HepG2 (cell line): Measurements from ENCODE around the gene RPL41. TPM values are rescaled to one million over a fixed set of nuclear protein-coding genes. Genes with fewer than 3 reads are reported as not detected.

ENCODE experiments used
- ADNP ChIP-seq: sonication (generic); formaldehyde crosslinking; IDR thresholded peaks from 2 replicates; pipeline ENCODE4 v1.4.0; 2020; ENCODE audit warnings: missing genetic modification reagents
- AGO1 ChIP-seq: fragments of 200-400 bp; formaldehyde crosslinking; IDR thresholded peaks from 2 replicates; pipeline ENCODE4 v1.6.1; 2017; ENCODE audit warnings: mild to moderate bottlenecking, low read depth, low read length, moderate library complexity; ENCODE audit not compliant: poor library complexity, severe bottlenecking
- CC2D1A ChIP-seq: sonication (generic); formaldehyde crosslinking; IDR thresholded peaks from 2 replicates; pipeline ENCODE4 v1.8.1; 2023; ENCODE audit warnings: mild to moderate bottlenecking, missing genetic modification reagents
- CENPX ChIP-seq: sonication (generic); formaldehyde crosslinking; IDR thresholded peaks from 2 replicates; pipeline ENCODE4 v1.9.0; 2021; ENCODE audit warnings: mild to moderate bottlenecking, missing genetic modification reagents, moderate library complexity
- CHD2 ChIP-seq: IDR thresholded peaks from 2 replicates; pipeline ENCODE4 v1.6.1; 2011; ENCODE audit warnings: low read depth, low read length, improper control_type of control experiment
- GTF2F1 ChIP-seq: fragments of 150-350 bp; IDR thresholded peaks from 2 replicates; pipeline ENCODE4 v1.6.1; 2014; ENCODE audit warnings: low read length
- HDAC1 ChIP-seq: sonication (generic); formaldehyde crosslinking; IDR thresholded peaks from 2 replicates; pipeline ENCODE4 v1.5.1; 2020; ENCODE audit warnings: mild to moderate bottlenecking, missing genetic modification reagents
- HDAC6 ChIP-seq: fragments of 200-600 bp; sonication (generic); IDR thresholded peaks from 2 replicates; pipeline ENCODE4 v1.7.0; 2017; ENCODE audit warnings: mild to moderate bottlenecking, antibody characterized with exemption, low read length, low read depth
- MED1 ChIP-seq: sonication (generic); formaldehyde crosslinking; IDR thresholded peaks from 2 replicates; pipeline ENCODE4 v1.4.0; 2020; ENCODE audit warnings: missing genetic modification reagents
- NFATC3 ChIP-seq: sonication (generic); formaldehyde crosslinking; IDR thresholded peaks from 2 replicates; pipeline ENCODE4 v1.5.1; 2020; ENCODE audit warnings: mild to moderate bottlenecking, missing genetic modification reagents
- ONECUT2 ChIP-seq: sonication (generic); formaldehyde crosslinking; IDR thresholded peaks from 2 replicates; pipeline ENCODE4 v1.4.0; 2020; ENCODE audit warnings: missing genetic modification reagents
- PITX1 ChIP-seq: sonication (generic); formaldehyde crosslinking; IDR thresholded peaks from 2 replicates; pipeline ENCODE4 v1.5.1; 2020; ENCODE audit warnings: mild to moderate bottlenecking, missing genetic modification reagents
- PRPF4 ChIP-seq: fragments of 200-400 bp; formaldehyde crosslinking; IDR thresholded peaks from 2 replicates; pipeline ENCODE4 v1.6.1; 2016; ENCODE audit warnings: low read length, low read depth; ENCODE audit not compliant: poor library complexity, severe bottlenecking
- RBM39 ChIP-seq: fragments of 200-400 bp; formaldehyde crosslinking; IDR thresholded peaks from one replicate; pipeline ENCODE4 v1.6.1; 2018; ENCODE audit warnings: antibody characterized with exemption, mild to moderate bottlenecking, low read depth, low read length; ENCODE audit not compliant: poor library complexity, severe bottlenecking
- SNRNP70 ChIP-seq: fragments of 200-400 bp; formaldehyde crosslinking; IDR thresholded peaks from 2 replicates; pipeline ENCODE4 v1.6.1; 2017; ENCODE audit warnings: mild to moderate bottlenecking, low read depth, low read length, moderate library complexity
- SUZ12 ChIP-seq: fragments of 150-350 bp; IDR thresholded peaks from 2 replicates; pipeline ENCODE4 v1.6.1; 2014; ENCODE audit warnings: low read depth, low read length
- YEATS4 ChIP-seq: sonication (generic); formaldehyde crosslinking; IDR thresholded peaks from 2 replicates; pipeline ENCODE4 v1.4.0; 2020; ENCODE audit warnings: missing genetic modification reagents, borderline replicate concordance
- ZC3H4 ChIP-seq: sonication (generic); formaldehyde crosslinking; IDR thresholded peaks from 2 replicates; pipeline ENCODE4 v1.4.0; 2020; ENCODE audit warnings: missing genetic modification reagents, borderline replicate concordance
- ZFYVE20 ChIP-seq: sonication (generic); formaldehyde crosslinking; IDR thresholded peaks from 2 replicates; pipeline ENCODE4 v1.8.0; 2023; ENCODE audit warnings: low read depth, mild to moderate bottlenecking, moderate library complexity, missing genetic modification reagents, borderline replicate concordance
- ZKSCAN5 ChIP-seq: sonication (generic); formaldehyde crosslinking; IDR thresholded peaks from 2 replicates; pipeline ENCODE4 v1.5.1; 2020; ENCODE audit warnings: mild to moderate bottlenecking, missing genetic modification reagents
- ZMYM4 ChIP-seq: sonication (generic); formaldehyde crosslinking; IDR thresholded peaks from 2 replicates; pipeline ENCODE4 v1.8.1; 2023; ENCODE audit warnings: mild to moderate bottlenecking, missing genetic modification reagents
- ZNF24 ChIP-seq: fragments of 450-650 bp; IDR thresholded peaks from 2 replicates; pipeline ENCODE4 v1.6.1; 2017; ENCODE audit warnings: antibody characterized with exemption, mild to moderate bottlenecking
- ZNF468 ChIP-seq: sonication (generic); formaldehyde crosslinking; IDR thresholded peaks from 2 replicates; pipeline ENCODE4 v1.8.0; 2022; ENCODE audit warnings: mild to moderate bottlenecking, moderate library complexity, missing genetic modification reagents
- ZNF576 ChIP-seq: sonication (generic); formaldehyde crosslinking; IDR thresholded peaks from 2 replicates; pipeline ENCODE4 v1.4.0; 2020; ENCODE audit warnings: mild to moderate bottlenecking, missing genetic modification reagents
- ZNF709 ChIP-seq: sonication (generic); formaldehyde crosslinking; IDR thresholded peaks from 2 replicates; pipeline ENCODE4 v1.5.0; 2020; ENCODE audit warnings: mild to moderate bottlenecking, missing genetic modification reagents
- ZNF782 ChIP-seq: sonication (generic); formaldehyde crosslinking; IDR thresholded peaks from 2 replicates; pipeline ENCODE4 v1.4.0; 2020; ENCODE audit warnings: missing genetic modification reagents, mild to moderate bottlenecking, borderline replicate concordance
- ZSCAN22 ChIP-seq: sonication (generic); formaldehyde crosslinking; IDR thresholded peaks from 2 replicates; pipeline ENCODE4 v1.4.0; 2020; ENCODE audit warnings: mild to moderate bottlenecking, missing genetic modification reagents
- polyA plus RNA-seq, 8 experiments: library from polyadenylated mRNA; depleted of rRNA in 3 of 8; stranded (reverse) in 7 of 8; unstranded in 1 of 8; fragments of >200 nt; fragmentation: Illumina TruSeq in 4 of 8; extraction: Trizol in 4 of 8; gene quantifications; 2 replicates each; pipeline versions ENCODE4 v1.2.1 to v1.2.3, GENCODE V29; 2011 to 2016; ENCODE audit warnings: low read depth in 4 of 8, missing spikeins in 1 of 8, mixed read lengths in 1 of 8; ENCODE audit not compliant: insufficient read depth in 1 of 8
- total RNA-seq, 5 experiments: library from RNA; depleted of rRNA; stranded (reverse); fragments of >200 nt; fragmentation: Illumina TruSeq; extraction: Trizol; gene quantifications; 2 replicates each; pipeline ENCODE4 v1.2.3, GENCODE V29; 2016; ENCODE audit warnings: low read depth in 1 of 5
- TF ChIP-seq, protein P1 (sequence below): sonication (generic); formaldehyde crosslinking; conservative IDR thresholded peaks from 2 replicates; pipeline ENCODE4 v1.8.1; 2023; ENCODE audit warnings: missing genetic modification reagents
- TF ChIP-seq, protein P2 (sequence below): sonication (generic); formaldehyde crosslinking; IDR thresholded peaks from 2 replicates; pipeline ENCODE4 v1.4.0; 2020; ENCODE audit warnings: missing genetic modification reagents

RPL41 gene
- total and polyA plus RNA-seq, 2 of the 13 experiments (the other 11 are each of a cell fraction or from before 2014, with no cell fraction given), result 4,012 to 7,670 TPM

- TF ChIP-seq, protein P1, sequence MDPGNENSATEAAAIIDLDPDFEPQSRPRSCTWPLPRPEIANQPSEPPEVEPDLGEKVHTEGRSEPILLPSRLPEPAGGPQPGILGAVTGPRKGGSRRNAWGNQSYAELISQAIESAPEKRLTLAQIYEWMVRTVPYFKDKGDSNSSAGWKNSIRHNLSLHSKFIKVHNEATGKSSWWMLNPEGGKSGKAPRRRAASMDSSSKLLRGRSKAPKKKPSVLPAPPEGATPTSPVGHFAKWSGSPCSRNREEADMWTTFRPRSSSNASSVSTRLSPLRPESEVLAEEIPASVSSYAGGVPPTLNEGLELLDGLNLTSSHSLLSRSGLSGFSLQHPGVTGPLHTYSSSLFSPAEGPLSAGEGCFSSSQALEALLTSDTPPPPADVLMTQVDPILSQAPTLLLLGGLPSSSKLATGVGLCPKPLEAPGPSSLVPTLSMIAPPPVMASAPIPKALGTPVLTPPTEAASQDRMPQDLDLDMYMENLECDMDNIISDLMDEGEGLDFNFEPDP (CRISPR knock-in tag), result no peak
- TF ChIP-seq, protein P2, sequence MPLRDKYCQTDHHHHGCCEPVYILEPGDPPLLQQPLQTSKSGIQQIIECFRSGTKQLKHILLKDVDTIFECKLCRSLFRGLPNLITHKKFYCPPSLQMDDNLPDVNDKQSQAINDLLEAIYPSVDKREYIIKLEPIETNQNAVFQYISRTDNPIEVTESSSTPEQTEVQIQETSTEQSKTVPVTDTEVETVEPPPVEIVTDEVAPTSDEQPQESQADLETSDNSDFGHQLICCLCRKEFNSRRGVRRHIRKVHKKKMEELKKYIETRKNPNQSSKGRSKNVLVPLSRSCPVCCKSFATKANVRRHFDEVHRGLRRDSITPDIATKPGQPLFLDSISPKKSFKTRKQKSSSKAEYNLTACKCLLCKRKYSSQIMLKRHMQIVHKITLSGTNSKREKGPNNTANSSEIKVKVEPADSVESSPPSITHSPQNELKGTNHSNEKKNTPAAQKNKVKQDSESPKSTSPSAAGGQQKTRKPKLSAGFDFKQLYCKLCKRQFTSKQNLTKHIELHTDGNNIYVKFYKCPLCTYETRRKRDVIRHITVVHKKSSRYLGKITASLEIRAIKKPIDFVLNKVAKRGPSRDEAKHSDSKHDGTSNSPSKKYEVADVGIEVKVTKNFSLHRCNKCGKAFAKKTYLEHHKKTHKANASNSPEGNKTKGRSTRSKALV (CRISPR knock-in tag), result peak; percentile 67; the same call in 1 of the 2 replicates
- no peak for TF ChIP-seq ZSCAN22 (CRISPR knock-in tag)
- peak; percentile 80; the same call in 1 of the 2 replicates for TF ChIP-seq GTF2F1
- 0 out of 2 replicates have a peak, but pooled peaks have one; percentile 32 for TF ChIP-seq ZNF782 (CRISPR knock-in tag)
- no peak for TF ChIP-seq ZKSCAN5 (CRISPR knock-in tag)
- TF ChIP-seq PITX1 (CRISPR knock-in tag), result no peak
- 0 out of 2 replicates have a peak, but pooled peaks have one; percentile 47 for TF ChIP-seq ZNF24
- peak; percentile 25; the same call in 1 of the 2 replicates for TF ChIP-seq HDAC1 (CRISPR knock-in tag)
- TF ChIP-seq ZMYM4, result peak; percentile 78
- TF ChIP-seq ZC3H4, result peak; percentile 74; the same call in 1 of the 2 replicates
- no peak for TF ChIP-seq ADNP
- TF ChIP-seq CC2D1A (CRISPR knock-in tag), result no peak
- TF ChIP-seq RBM39, result peak; percentile 31
- TF ChIP-seq CHD2, result no peak
- no peak for TF ChIP-seq NFATC3 (CRISPR knock-in tag)
- TF ChIP-seq ZFYVE20 (CRISPR knock-in tag), result no peak
- TF ChIP-seq YEATS4 (CRISPR knock-in tag), result peak; percentile 89
- peak; percentile 46; the same call in 1 of the 2 replicates for TF ChIP-seq SUZ12
- TF ChIP-seq ZNF709 (CRISPR knock-in tag), result no peak
- peak; percentile 82 for TF ChIP-seq MED1 (CRISPR knock-in tag)
- peak; percentile 12 for TF ChIP-seq PRPF4
- TF ChIP-seq ZNF468, result no peak
- TF ChIP-seq ONECUT2 (CRISPR knock-in tag), result no peak
- no peak for TF ChIP-seq CENPX (CRISPR knock-in tag)
- TF ChIP-seq HDAC6, result no peak
- no peak for TF ChIP-seq ZNF576 (CRISPR knock-in tag)
- TF ChIP-seq AGO1, result no peak
- no peak for TF ChIP-seq SNRNP70
Measured at GRCh38 chr12:56116267-56117081, at the start of gene RPL41 (continued).
